Measurements from ENCODE around the gene GIT1. TPM values are rescaled to one million over a fixed set of nuclear protein-coding genes. Genes with fewer than 3 reads are reported as not detected.

The GIT1 gene
- total RNA-seq, 2 donors from 2014 or later, result 24.1 to 35.3 TPM

DNA sequence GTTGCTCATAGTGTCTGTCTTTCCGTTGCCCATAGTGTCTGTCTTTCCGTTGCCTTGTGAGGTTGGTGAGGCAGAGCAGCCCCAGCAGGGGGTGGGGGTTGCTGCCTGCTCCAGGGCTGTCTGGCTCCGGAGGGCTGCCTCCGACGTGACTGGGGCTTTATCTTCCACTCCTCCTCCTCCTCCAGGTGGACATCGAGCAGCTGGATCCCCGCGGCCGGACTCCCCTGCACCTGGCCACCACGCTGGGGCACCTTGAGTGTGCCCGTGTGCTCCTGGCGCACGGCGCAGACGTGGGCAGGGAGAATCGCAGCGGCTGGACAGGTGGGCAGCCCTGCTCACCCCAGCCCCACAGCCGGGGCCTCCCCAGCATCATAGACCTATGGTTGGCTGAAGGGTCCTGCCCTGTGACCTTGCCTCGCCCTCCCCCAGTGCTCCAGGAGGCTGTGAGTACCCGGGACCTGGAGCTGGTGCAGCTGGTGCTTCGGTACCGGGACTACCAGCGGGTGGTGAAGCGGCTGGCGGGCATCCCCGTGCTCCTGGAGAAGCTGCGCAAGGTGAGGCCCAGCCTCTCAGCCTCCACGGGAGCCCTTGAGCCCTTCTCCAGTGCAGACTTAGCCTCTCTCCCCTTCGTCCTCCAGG is 18.2 kb upstream of the GIT1 start:
- Histone ChIP-seq H3K4me3 (no peak overlapping the region), H3K27me3 (replicated peaks; ENCODE audit: insufficient read depth) (no peaks in the 10 kb centered on the region), H3K9me3 (no peaks in the 10 kb centered on the region), H3K27ac (no peak overlapping the region), H3K36me3 (no peaks in the 10 kb centered on the region), H3K4me1 (ENCODE audit: control insufficient read depth in 1 of 2, low read depth in 2 of 2) (no peaks in the 10 kb centered on the region)
- no peak for ATAC-seq (ENCODE audit: insufficient number of reproducible peaks, low FRiP score, low read depth)
- DNase-seq (ENCODE audit: low spot score), result no peak
- TF ChIP-seq, protein P1, sequence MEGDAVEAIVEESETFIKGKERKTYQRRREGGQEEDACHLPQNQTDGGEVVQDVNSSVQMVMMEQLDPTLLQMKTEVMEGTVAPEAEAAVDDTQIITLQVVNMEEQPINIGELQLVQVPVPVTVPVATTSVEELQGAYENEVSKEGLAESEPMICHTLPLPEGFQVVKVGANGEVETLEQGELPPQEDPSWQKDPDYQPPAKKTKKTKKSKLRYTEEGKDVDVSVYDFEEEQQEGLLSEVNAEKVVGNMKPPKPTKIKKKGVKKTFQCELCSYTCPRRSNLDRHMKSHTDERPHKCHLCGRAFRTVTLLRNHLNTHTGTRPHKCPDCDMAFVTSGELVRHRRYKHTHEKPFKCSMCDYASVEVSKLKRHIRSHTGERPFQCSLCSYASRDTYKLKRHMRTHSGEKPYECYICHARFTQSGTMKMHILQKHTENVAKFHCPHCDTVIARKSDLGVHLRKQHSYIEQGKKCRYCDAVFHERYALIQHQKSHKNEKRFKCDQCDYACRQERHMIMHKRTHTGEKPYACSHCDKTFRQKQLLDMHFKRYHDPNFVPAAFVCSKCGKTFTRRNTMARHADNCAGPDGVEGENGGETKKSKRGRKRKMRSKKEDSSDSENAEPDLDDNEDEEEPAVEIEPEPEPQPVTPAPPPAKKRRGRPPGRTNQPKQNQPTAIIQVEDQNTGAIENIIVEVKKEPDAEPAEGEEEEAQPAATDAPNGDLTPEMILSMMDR (IDR thresholded peaks at IDR 0.05), result no peak

DNA sequence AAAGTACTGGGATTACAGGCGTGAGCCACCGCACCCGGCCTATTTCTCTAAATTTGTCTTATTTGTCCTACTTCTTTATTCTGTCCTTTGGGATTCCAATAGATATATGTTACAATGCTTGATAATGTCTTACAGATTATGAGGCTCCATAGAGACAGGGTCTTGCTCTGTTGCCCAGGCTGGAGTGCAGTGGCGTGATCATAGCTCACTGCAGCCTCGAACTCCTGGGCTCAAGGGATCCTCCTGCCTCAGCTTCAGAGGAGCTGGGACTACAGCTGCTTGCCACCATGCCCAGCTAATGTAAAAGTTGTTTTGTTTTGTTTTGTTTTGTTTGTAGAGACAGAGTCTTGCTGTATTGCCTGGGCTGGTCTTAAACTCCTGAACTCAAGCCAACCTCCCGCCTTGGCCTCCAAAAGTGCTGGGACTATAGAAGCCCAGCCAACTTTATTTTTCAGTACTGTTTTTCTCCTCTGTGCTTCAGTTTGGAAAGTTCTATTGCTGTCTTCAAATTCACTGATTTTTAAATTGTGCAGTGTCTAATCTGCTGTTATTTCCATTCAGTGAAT is 13.7 kb upstream of the GIT1 start:
- no peak overlapping the region for H3K27ac ChIP-seq
- ATAC-seq (ENCODE audit: insufficient number of reproducible peaks, low FRiP score, low read depth) (no peak), DNase-seq (ENCODE audit: low spot score) (no peak)
- no peaks in the 10 kb centered on the region for H3K27me3 ChIP-seq (replicated peaks; ENCODE audit: insufficient read depth)
- TF ChIP-seq, protein P1 (IDR thresholded peaks at IDR 0.05), result no peak
- no peak overlapping the region for H3K4me3 ChIP-seq
- no peaks in the 10 kb centered on the region for H3K4me1 ChIP-seq (ENCODE audit: control insufficient read depth in 1 of 2, low read depth in 2 of 2)
- H3K9me3 ChIP-seq, result no peaks in the 10 kb centered on the region
- H3K36me3 ChIP-seq, result no peaks in the 10 kb centered on the region

DNA sequence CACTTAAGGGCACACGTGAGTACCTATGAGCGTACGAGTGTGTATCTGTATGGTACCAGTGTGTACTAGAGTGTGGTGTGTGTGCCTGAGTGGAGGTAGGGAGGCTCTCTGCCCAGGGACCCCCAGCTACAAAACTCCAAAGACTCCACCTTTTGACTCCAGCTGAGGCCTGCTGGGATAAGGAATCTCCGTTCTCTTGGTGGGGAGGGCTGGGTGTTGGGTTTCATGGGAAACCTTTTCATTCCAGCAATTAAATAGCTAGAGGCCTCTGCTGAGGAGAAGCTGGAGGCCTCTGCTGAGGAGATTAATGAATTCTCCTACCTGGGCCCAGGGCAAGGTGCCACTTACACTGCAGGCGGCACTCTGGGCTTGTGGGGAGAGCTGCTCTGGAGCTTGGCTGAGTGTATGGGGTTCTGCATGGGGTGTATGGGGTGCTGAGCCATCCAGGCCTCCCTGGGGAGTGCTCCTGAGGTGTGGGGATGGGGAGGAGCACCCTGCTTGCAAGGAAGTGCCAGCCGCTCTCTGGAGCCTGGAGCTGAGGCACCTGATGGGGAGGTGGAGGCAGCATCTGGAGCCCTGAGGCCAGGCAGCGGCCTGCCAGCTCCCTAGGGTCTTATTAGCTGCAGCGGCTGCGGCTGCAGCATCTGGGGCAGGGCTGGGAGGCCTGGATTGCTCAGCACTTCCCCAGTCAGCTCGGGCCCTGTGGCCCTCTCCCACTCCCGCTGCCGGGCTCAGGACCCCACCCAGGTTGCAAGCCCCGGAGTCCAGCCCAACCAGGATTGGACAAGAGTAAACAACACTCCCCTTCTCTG is 8.1 kb upstream of the GIT1 start:
- Histone ChIP-seq H3K4me3 (no peak overlapping the region), H3K36me3 (no peaks in the 10 kb centered on the region), H3K27ac (no peak overlapping the region), H3K4me1 (ENCODE audit: control insufficient read depth in 1 of 2, low read depth in 2 of 2) (peaks cover 9 to 18% of the 10 kb centered on the region in 2 donors), H3K27me3 (replicated peaks; ENCODE audit: insufficient read depth) (no peaks in the 10 kb centered on the region), H3K9me3 (no peaks in the 10 kb centered on the region)
- DNase-seq (ENCODE audit: low spot score), result no peak
- TF ChIP-seq, protein P1 (IDR thresholded peaks at IDR 0.05), result no peak
- ATAC-seq (ENCODE audit: insufficient number of reproducible peaks, low FRiP score, low read depth), result no peak

DNA sequence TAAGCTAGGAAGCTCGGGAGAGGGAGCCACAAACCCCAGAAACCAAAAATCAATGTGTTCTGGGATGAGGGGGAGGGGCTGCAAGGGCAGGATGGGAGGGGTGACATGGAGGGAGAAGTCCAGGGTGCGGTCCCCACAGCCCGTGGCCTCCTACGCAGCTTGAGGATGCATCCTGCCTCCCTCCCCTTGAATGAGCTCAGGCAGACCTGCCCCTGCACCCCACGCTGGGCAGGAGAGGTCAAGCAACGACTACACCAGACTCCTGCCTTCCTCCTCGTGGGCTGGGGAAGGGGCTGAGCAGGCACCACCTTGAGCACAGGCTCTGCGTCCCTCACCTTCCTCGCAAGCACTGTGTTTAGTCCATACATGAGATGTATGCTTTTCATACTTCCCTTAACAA is 7.4 kb upstream of the GIT1 start:
- ATAC-seq (ENCODE audit: insufficient number of reproducible peaks, low FRiP score, low read depth) (no peak), DNase-seq (ENCODE audit: low spot score) (no peak)
- TF ChIP-seq, protein P1 (IDR thresholded peaks at IDR 0.05), result no peak
- no peak overlapping the region for H3K27ac ChIP-seq
- no peaks in the 10 kb centered on the region for H3K9me3 ChIP-seq
- no peaks in the 10 kb centered on the region for H3K36me3 ChIP-seq
- H3K4me3 ChIP-seq, result no peak overlapping the region
- peaks cover 16 to 26% of the 10 kb centered on the region in 2 donors for H3K4me1 ChIP-seq (ENCODE audit: control insufficient read depth in 1 of 2, low read depth in 2 of 2)
- no peaks in the 10 kb centered on the region for H3K27me3 ChIP-seq (replicated peaks; ENCODE audit: insufficient read depth)
